ENCODE measurements around the gene SLC34A1. TPM values are rescaled to one million over a fixed set of nuclear protein-coding genes. Genes with fewer than 3 reads are reported as not detected.

The SLC34A1 gene
- total and polyA plus RNA-seq, 2 donors from 2014 or later = 0.91 to 211 TPM

DNA sequence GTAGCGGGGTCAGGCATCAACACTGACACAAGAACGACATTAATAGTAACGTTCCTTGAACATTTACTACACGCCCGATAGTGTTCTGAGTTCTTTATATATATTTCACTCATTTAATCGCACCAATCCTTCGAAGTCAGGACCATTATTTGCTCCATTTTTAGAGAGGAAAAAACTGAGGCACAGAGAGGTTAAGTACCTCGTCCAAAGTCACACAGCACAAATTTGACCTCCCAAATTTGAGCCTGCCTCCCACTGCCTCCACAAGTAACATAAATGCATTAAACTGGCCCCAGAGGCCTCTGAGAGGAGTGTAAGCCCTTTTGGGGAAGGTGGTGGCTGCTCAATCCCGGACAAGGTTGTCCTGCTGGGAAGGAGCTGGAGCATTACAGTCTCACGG, 20.7 kb upstream of the SLC34A1 start:
- intact Hi-C loops (cut with DNase I) = no loop called here
- DNase-seq (peak in 1 of 5 donors; percentile 46), FAIRE-seq (no peak)
- TF ChIP-seq, protein P1, sequence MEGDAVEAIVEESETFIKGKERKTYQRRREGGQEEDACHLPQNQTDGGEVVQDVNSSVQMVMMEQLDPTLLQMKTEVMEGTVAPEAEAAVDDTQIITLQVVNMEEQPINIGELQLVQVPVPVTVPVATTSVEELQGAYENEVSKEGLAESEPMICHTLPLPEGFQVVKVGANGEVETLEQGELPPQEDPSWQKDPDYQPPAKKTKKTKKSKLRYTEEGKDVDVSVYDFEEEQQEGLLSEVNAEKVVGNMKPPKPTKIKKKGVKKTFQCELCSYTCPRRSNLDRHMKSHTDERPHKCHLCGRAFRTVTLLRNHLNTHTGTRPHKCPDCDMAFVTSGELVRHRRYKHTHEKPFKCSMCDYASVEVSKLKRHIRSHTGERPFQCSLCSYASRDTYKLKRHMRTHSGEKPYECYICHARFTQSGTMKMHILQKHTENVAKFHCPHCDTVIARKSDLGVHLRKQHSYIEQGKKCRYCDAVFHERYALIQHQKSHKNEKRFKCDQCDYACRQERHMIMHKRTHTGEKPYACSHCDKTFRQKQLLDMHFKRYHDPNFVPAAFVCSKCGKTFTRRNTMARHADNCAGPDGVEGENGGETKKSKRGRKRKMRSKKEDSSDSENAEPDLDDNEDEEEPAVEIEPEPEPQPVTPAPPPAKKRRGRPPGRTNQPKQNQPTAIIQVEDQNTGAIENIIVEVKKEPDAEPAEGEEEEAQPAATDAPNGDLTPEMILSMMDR (IDR thresholded peaks at IDR 0.05; ENCODE audit: borderline replicate concordance, extremely low read depth, insufficient read depth) = no peak
- no peaks in the 10 kb centered on the region for H3K27me3 ChIP-seq (ENCODE audit: control insufficient read depth, insufficient read depth, low read length)
- H3K9me3 ChIP-seq (ENCODE audit: control insufficient read depth in 2 of 3, insufficient read depth in 1 of 3, low read length in 3 of 3) = no peaks in the 10 kb centered on the region
- no peaks in the 10 kb centered on the region for H3K36me3 ChIP-seq (ENCODE audit: control insufficient read depth in 2 of 3, insufficient read depth in 3 of 3, low read length in 3 of 3)
- peaks cover 3 to 34% (median 24%) of the 10 kb centered on the region in 3 donors for H3K4me1 ChIP-seq (ENCODE audit: control insufficient read depth in 2 of 3, insufficient read depth in 2 of 3, low read depth in 1 of 3, low read length in 3 of 3)
- H3K9ac ChIP-seq (ENCODE audit: low read length in 3 of 3) = no peak overlapping the region
- H3K27ac ChIP-seq (ENCODE audit: low read depth in 2 of 2, low read length in 2 of 2) = peak overlapping the region in 1 of 2 donors; percentile 81
- peak overlapping the region in 1 of 3 donors; percentile 59 for H3K4me3 ChIP-seq (ENCODE audit: low read length in 3 of 3)

DNA sequence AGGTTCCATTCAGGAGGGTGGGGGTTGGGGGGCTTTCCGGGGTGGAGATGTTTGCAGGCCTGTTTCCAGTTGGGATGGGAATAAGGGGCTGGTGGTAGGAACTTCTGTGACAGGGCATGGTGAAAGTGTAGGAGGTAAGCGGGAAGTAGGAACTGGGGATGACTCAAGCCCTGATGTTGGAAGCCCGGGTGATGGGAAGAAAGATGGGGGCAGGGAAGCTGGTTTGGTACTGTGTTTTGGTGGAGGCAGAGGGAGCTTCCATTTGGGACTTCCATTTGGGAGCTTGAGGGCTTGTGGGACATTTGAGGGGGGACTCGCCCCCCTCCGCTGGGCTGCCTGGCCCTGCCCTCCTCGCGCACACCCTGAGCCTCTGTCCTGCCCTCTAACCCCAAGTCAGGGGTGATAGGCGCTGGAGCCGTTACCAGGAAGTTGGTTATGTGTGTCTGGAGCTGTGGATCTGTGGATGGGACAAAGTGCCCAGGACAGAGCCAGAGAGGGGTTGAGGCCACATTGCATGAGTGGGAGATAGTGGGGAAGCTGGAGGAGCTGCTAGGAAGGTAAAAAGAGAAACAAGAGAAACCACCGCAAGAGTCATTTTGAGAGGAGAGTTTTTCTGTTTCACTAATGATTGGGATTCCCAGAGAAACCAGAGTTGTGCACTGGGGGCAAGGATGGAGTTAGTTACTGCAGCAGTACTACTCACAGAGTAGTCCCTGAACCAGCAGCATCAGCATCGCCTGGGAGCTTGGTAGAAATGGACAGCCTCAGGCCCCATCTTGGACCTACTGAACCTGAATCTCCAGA, 19.9 kb upstream of the SLC34A1 start:
- Histone ChIP-seq H3K36me3 (ENCODE audit: control insufficient read depth in 2 of 3, insufficient read depth in 3 of 3, low read length in 3 of 3) (no peaks in the 10 kb centered on the region), H3K27ac (ENCODE audit: low read depth in 2 of 2, low read length in 2 of 2) (no peak overlapping the region), H3K4me1 (ENCODE audit: control insufficient read depth in 2 of 3, insufficient read depth in 2 of 3, low read depth in 1 of 3, low read length in 3 of 3) (peaks cover 3 to 41% (median 26%) of the 10 kb centered on the region in 3 donors), H3K4me3 (ENCODE audit: low read length in 3 of 3) (no peak overlapping the region), H3K27me3 (ENCODE audit: control insufficient read depth, insufficient read depth, low read length) (no peaks in the 10 kb centered on the region), H3K9me3 (ENCODE audit: control insufficient read depth in 2 of 3, insufficient read depth in 1 of 3, low read length in 3 of 3) (no peaks in the 10 kb centered on the region), H3K9ac (ENCODE audit: low read length in 3 of 3) (no peak overlapping the region)
- FAIRE-seq (no peak), DNase-seq (peak in 1 of 5 donors; percentile 50)
- intact Hi-C loops (cut with DNase I) = no loop called here
- TF ChIP-seq, protein P1 (IDR thresholded peaks at IDR 0.05; ENCODE audit: borderline replicate concordance, extremely low read depth, insufficient read depth) = no peak

GRCh38 chr5:177365845-177366527, 18.2 kb upstream of the SLC34A1 start:
- intact Hi-C loops (cut with DNase I) = no loop called here
- FAIRE-seq (no peak), DNase-seq (peak in 2 of 5 donors; percentile 42 to 75)
- H3K27me3 ChIP-seq (ENCODE audit: control insufficient read depth, insufficient read depth, low read length) = no peaks in the 10 kb centered on the region
- peak overlapping the region; percentile 98 to 99 for H3K27ac ChIP-seq (ENCODE audit: low read depth in 2 of 2, low read length in 2 of 2)
- H3K36me3 ChIP-seq (ENCODE audit: control insufficient read depth in 2 of 3, insufficient read depth in 3 of 3, low read length in 3 of 3) = no peaks in the 10 kb centered on the region
- peak overlapping the region in 2 of 3 donors; percentile 2 to 73 for H3K9ac ChIP-seq (ENCODE audit: low read length in 3 of 3)
- H3K4me1 ChIP-seq (ENCODE audit: control insufficient read depth in 2 of 3, insufficient read depth in 2 of 3, low read depth in 1 of 3, low read length in 3 of 3) = peaks cover 3 to 48% (median 38%) of the 10 kb centered on the region in 3 donors
- H3K9me3 ChIP-seq (ENCODE audit: control insufficient read depth in 2 of 3, insufficient read depth in 1 of 3, low read length in 3 of 3) = no peaks in the 10 kb centered on the region
- TF ChIP-seq, protein P1 (IDR thresholded peaks at IDR 0.05; ENCODE audit: borderline replicate concordance, extremely low read depth, insufficient read depth) = no peak
- H3K4me3 ChIP-seq (ENCODE audit: low read length in 3 of 3) = peak overlapping the region in 2 of 3 donors; percentile 36 to 69

Data from kidney (tissue), 14 donors.